Stimulated activated CD8-positive, alpha-beta memory T cell treated with anti-CD3 and anti-CD28 coated beads, Interleukin-12 subunit alpha, Interleukin-12 subunit beta, amount 100 ng/mL, for 1 hour (primary cell): ENCODE results near the gene ASF1B.
"Not testable (repeated sequence)": the region's sequence is repeated elsewhere in the genome, so short reads cannot be mapped to it uniquely, and the experiment has no call there.

Experiments used
- DNase-seq: peaks from one replicate; pipeline ENCODE4 v3.0.0-alpha.2; 2020; ENCODE audit warnings: low read depth

Gene ASF1B

GRCh38 chr19:14136509-14137281, at the start of gene ASF1B:
TSS of gene ASF1B (minus strand) at chr19:14136589. CDS start at chr19:14136456, 133 bp downstream.
- DNase-seq = peak; percentile 94

- DNase-seq = not testable (repeated sequence)
Measured at GRCh38 chr19:14185691-14186090, 49.3 kb upstream of the ASF1B start.

DNA sequence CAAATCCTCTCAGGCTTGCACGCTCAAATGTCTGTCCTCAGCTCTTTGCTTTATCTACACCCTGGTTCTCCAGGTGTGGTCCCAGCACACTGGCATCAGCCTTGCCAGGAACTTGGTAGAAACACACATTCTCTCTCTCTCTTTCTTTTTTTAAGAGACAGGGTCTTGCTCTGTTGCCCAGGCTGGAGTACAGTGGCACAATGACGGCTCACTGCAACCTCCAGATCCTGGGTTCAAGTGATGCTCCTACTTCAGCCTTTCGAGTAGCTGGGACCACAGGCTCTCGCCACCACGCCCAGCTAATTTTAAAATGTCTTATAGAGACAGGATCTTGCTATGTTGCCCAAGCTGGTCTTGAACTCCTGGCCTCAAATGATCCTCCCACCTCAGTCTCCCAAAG, 48.8 kb upstream of the ASF1B start:
- no peak for DNase-seq

DNA sequence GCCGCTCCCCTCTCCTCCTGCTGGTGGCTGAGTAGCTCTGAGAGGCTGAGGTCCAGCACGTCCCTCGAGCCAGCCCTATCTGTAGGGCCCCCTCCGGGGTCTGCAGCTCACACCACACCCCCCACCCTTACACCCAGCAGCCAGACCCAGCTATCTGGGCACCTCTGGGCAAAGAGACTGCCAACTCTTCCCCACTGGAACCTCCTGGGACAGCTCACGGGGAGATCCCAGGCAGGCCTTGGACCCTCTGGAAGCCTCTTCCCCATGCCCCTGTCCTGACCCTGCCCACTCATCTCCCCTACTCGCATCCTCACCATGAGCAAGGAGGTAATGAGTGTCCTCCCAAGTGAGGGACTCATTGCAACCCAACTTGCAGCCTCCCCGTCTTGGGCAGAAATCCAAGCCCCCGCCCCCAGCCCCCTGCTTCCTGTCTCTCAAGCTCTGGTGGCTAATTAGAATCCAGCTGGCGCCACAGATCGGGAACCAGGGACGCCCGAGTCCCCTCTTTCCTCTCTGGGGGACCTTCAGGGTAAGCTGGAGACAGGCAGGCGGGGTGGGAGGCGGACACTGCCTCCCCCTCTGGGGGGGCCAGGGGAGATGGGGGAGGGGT, 47.5 kb upstream of the ASF1B start:
- no peak for DNase-seq

- no peak for DNase-seq
Measured at GRCh38 chr19:14182476-14182875, 46.1 kb upstream of the ASF1B start.

GRCh38 chr19:14181906-14182305, 45.5 kb upstream of the ASF1B start:
- DNase-seq = no peak

GRCh38 chr19:14181199-14181598, 44.8 kb upstream of the ASF1B start:
- not testable (repeated sequence) for DNase-seq

DNA sequence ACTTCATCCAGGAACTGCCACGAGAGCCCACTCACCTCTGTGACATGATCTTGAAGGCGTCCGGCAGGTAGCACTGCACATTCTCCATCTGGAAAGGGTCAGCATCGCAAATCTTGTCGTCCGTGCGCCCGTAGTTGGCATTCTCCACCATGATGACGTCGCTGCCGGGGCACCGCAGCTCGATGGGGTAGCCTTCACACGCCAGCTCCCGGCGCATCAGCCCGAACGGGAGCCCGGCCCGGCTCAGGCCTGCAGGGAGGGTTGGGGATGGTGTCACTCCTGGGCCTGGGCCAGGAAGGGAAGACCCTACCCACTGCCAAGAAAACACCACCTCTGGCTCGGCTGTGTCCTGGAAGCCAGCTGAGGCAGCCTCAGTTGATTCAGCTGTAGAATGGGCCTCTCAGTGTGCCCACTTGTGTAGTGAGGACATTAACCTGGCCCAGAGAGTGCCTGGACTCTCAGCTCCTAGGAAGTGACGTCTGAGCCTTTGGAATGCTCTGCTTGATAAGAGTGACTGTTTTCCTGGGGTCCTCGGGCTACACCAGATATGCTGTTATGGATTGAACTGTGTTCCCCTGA, 41.2 kb upstream of the ASF1B start:
- DNase-seq = no peak

DNA sequence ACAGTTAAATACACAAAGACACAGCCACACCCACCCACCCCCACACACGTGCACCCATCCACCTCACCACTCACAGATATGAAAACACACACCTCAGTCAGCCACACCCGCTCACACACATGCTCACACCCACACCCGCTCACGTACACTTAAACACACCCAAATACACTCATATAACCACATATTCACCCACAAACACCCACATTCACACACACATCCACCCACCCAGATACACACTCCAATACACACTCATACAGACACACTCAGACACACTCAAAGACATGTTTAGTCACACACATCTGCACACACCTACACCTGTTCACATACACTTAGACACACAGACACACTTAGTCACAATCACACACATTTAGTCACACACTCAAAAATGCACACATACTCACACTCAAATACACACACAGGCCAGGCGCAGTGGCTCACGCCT, 39.0 kb upstream of the ASF1B start:
- no peak for DNase-seq

DNA sequence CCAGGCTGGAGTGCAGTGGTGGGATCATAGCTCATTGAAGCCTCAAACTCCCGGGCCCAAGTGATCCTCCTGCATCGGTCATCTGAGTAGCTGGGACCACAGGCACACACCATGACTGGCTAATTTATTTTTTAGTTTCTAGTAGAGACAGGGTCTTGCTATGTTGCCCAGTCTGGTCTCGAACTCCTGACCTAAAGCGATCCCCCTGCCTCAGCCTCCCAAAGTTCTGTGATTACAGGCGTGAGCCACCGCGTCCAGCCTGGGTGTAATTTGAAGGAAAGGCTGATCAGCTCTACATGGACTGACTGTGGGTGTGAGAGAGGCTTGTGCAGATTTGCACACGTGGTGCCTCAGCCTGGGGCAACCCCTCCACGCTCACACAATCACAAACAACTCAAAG, 38.5 kb upstream of the ASF1B start:
- no peak for DNase-seq

DNA sequence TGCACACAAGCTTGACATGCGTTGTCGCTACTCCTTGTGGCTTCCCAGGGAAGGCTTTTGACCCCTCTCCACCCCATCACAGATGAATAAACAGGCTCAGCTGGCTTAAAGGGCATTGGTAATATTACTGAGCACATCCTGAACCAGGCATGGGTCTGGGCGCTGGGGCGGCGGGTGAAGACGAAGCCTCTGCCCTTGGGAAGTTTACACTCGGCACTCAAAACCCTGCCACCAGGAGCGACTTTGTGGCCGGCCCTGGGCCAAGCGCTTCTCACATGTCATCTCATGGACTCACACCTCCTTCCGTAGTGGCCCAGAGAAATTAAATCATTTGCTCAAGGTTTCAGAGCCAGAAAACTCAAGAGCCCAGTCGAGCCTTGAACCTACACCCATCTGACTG, 32.6 kb upstream of the ASF1B start:
- no peak for DNase-seq

DNA sequence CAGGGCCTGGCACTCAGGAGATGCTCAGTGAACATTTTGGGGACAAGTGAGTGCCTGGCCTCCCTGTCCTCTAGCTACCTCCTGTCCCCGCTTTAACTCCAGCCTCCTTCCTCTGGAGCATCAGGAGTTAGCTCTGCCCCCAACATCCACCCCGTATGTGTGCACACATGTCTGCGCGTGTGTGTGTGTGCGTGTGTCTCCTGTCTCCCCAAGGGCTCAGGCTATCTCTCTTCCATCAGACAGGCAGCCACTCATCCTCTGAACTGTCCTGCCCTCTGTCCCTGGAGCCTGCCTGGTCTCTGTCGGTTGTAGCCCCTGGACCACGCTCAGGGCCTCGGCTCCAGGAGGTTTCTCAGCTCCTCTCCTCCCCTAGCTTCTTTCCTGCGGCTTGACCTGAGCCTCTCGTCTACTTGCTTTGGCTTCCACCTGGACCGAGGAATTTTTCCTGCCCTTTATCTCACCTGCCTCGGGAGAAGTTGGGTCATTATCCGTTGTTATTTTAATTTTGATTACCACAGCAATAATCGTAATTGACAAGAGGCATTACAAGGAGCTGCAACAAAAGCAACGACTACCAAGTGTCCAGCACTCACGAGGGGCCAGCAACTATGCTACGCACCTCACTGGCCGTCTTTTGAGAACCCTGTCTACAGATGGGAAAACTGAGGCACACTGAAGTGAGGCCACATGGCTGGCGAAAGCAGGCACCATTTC, 32.0 kb upstream of the ASF1B start:
- no peak for DNase-seq

- DNase-seq = peak; percentile 11
Measured at GRCh38 chr19:14167576-14168138, 31.3 kb upstream of the ASF1B start.

GRCh38 chr19:14166999-14167575, 30.7 kb upstream of the ASF1B start:
- no peak for DNase-seq

DNA sequence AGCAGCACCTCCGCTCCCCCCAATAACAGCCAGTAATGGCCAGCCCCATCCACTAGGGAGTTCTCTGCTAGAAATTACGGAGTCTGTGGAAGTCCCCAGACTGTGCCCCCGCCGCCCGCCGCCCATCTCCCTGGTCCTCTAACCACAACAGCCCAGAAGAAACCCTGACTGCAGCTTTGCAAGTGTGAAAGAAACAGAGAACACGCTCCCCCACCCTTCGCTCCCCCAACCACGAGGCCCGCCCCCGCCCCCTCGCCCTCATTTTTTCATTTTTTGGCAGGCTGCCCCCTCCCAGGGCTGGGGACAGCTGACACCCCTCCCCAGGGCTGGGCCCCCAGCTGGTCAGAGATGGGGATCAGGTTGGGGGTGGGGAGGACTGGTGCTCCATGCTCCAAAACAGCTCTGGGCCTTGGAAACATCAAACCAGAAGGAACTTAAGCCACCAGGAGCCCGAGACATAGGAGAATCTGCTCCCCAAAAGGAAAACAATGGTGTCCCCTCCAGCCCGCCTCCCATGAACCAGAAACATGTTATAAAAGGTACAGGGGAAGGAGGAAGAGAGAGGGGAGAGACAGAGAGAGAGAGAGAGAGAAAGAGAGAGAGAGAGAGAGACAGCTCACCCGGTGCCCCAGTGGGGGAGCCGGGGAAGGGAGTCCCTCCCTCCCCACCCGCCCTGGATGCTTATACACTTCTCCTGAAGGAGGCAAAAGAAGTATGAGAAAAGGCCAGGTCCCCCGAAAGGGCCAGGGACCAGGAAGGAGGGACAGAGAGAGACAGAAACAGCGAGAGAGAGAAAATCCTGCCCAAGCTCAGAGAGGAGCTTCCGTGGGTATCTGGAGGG, 29.8 kb upstream of the ASF1B start:
- DNase-seq = no peak

DNA sequence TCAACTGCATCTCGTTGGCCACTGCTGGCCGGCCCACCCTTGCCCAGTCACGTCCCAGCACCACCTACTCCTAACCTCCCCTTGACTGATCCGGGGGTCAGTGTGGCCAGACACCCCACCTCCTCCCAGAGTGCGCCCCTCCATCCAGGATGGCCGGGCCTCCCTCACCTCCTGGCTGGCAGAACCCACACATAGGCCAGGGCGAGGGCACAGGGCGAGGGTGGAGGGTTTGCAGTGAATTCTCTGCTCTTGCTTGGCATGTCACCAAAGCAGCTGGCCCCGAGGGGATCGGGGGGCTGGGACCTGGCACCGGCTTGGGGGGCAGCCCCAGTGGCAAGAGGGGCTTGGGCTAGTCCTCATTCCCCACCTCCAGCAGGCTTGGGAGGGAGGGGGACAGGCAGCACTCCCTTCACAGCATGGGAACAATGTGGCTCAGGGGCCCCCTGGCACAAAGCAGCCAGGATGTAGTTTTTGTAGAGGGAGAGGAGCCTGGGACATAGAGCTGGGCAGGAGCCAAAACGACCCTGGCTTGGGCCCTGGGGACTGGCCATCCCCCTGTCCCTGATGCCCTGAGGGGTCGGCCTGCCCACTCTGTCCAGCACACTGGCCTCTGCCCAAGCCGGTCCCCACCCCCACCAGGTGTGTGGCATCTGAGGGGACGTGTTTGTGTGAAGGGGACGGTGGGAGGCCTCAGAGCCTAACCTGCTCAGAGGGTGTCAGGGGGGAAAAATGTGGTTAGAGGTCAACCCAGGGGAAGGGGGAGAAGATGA, 28.5 kb upstream of the ASF1B start:
- no peak for DNase-seq

GRCh38 chr19:14164082-14164481, 27.7 kb upstream of the ASF1B start:
- no peak for DNase-seq

- no peak for DNase-seq
Measured at GRCh38 chr19:14162871-14163297, 26.5 kb upstream of the ASF1B start.

DNA sequence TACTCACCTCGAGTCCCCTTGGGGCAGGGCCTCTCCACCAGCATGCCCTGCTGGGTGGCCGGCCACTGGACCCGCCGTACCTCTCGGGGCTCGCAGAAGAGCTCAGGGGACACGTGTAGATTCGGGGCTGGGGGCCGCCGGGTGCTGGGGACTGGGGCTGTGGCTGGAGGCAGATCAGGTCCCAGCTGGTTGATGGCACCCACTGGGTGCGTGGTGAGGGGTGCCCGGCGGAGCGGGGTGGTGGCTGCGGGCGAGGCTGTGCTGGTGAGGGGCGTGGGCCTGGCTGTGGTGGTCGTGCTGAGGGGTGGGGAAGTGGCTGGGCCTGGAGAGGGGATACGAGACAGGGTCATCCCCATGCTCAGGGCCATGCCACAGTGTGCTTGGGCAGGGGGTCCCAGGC, 24.9 kb upstream of the ASF1B start:
- no peak for DNase-seq

DNA sequence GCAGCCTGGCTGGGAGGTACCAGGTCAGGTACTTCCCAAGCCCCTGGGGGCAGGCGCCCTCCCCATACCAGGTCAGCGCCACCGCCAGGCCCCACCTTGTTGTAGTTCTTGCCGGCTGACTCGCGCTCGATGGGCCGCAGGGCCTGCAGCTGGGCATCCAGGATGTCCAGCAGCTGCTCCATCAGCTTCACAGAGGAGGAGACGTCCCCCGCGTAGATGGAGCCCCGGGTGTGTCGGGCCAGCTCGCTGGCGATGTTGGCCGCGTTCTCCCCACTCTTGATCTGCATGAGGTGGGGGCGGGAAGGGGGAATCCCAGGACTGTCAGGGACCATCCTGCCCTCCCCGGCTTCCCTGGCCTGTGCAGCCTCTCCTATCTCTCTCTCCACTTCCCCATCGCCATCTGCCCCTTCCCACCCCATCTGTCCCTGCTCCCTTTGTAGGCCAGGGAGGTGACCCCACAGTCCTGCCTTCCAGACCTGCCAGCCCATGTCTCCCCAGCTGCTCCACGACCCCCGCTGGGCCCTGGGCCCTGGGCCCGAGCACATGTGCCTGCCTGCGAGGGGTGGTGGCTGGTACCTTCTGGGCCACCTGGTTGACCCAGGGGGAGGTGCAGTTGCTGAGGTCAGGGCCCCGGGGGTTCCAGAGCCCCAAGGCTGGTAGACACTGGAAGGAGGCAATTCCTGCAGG, 23.8 kb upstream of the ASF1B start:
- no peak for DNase-seq
